ENCODE data around the gene SDHAF3. TPM values are rescaled to one million over a fixed set of nuclear protein-coding genes. Genes with fewer than 3 reads are reported as not detected.

SDHAF3 gene
- total RNA-seq, 1 donor from 2014 or later, result 7.2 TPM

DNA sequence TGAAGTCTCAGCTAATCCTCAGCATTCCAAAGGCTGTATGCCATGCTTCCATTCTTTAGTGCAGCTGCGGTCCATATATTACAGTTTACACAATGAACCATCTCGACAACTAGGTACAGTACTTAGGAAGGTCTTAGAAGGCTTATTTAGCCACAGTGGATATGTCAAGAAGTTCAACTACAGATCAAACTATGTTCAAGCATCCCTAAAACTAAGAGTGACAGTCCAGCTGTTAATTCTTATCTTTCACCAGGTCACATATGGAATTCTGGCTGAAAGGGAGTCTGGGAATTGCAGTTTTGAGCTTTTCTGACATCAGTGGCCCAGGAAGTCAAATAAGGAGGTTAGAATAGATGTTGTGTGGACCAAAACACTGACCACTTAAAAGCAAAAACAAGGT lies 106.8 kb downstream of the SDHAF3 start:
- DNase-seq, result peak; percentile 75

DNA sequence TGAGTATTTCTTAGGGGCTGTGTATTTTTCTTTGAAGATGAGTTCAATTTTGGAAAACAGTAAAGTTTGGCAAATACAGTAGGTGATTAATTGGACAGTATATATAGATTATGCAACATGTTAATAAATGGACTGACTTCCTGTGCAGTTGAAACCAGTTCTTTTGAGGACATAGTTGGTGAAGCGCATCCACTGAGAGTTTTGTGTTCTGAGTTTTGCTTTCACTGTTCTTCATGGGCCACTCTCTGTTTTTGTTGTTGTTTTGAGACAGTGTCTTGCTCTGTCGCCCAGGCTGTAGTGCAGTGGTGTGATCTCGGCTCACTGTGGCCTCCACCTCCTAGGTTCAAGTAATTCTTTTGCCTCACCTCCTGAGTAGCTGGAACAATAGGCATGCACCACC lies 109.0 kb downstream of the SDHAF3 start:
- DNase-seq, result no peak

Other genes starting within 250 kb of the SDHAF3 start
- not detected for gene DLX6, start 112.1 kb upstream of the SDHAF3 start, total RNA-seq
- gene DLX5, start 92.9 kb upstream of the SDHAF3 start, total RNA-seq, result 0.62 TPM